ENCODE results near the gene BCDIN3D.
A peak's percentile ranks its signal among the peaks of the same experiment; 100 is the strongest.

Gene BCDIN3D

DNA sequence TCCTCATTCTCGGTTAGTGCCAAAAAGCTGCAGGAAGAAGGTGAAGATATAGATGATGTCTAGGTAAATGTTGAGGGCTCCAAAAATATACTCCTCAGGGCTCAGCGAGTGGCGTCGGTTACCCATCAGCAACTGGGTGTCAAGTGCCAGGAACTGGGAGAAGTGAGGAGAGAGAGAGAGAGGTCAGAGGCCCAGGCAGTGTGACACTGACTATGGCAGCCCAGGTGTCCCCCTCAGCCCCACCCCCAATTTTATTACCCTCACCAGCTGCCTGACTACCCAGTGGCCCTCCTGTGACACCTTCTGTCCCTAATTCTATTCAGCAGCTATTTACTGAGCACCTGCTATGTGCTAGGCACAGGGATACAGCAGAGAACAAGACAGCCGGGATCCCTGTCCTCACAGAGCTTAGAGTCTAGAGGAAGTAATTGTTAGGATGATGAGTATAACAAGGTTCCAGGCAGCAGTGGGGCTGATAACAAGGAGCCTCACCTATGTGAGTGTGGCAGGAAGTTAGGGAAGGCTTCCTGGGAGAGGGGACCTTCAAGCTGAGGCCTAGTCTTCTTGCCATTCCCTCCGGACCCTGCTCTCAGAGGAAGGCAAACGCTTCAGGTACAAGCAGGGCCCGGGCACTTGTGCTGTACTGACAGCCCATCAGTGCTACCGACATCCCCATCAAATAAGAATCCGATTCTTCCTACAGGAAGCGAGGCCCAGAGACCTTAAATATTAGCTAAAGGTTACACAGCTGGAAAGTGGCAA lies 27.8 kb upstream of the BCDIN3D start:
- no peak for DNase-seq (ENCODE audit: low spot score)
- no peak for TF ChIP-seq CTCF (IDR thresholded peaks at IDR 0.05; ENCODE audit: extremely low read depth, missing control alignments)

- TF ChIP-seq CTCF (IDR thresholded peaks at IDR 0.05; ENCODE audit: extremely low read depth, missing control alignments), result no peak
- no peak for DNase-seq (ENCODE audit: low spot score)
These were observed 27.1 kb upstream of the BCDIN3D start for GRCh38 chr12:49869816-49870500.

DNA sequence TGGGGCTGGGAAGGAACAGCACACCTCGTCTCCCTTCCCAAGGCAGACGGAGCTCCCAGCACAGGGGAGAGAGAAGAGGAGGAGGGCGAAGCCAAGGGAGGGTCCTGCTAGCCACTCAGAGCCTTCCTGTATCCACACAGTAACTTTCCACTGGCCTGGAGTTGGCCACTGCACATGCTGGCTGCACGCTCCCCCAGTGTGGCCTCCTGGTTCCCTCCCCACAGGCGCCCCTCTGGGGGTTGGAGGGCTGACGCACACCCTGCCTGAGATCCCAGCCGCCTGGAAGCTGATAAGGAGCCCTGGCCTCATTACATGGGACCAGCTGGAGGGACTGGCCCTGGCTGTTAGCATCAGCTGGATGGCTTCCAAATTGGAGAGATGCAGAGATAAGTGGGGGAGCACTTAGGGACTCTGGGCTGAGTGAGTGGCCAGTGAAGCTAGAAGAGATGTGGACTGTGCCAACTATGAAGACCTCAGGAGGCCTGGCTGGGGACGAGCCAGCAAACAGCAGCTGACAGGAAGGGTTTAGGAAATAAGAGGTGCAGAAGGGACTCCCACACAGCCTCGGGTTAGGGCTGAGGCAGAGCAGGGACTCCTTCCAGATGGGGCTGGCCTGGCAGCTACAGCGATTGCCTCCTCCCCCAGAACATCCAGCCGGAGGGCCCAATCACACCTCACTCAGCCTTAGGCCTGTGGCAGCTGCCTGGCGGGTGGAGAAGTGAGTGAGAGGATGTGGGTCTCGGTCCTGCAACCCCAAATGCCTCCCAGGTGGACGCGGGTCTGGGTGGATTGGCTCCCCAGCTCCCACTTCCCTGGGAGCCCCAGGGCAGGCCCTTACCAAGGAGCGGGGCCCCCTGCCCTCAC lies 26.3 kb upstream of the BCDIN3D start:
- no peak for DNase-seq (ENCODE audit: low spot score)
- TF ChIP-seq CTCF (IDR thresholded peaks at IDR 0.05; ENCODE audit: extremely low read depth, missing control alignments), result no peak

- DNase-seq (ENCODE audit: low spot score), result no peak
These were observed 25.5 kb upstream of the BCDIN3D start for GRCh38 chr12:49868449-49868848.

GRCh38 chr12:49867570-49868341 lies 24.9 kb upstream of the BCDIN3D start:
- no peak for DNase-seq (ENCODE audit: low spot score)
- no peak for TF ChIP-seq CTCF (IDR thresholded peaks at IDR 0.05; ENCODE audit: extremely low read depth, missing control alignments)

More at GRCh38 chr12:49868449-49868848, 25.5 kb upstream of the BCDIN3D start:
- no peak for TF ChIP-seq CTCF (IDR thresholded peaks at IDR 0.05; ENCODE audit: extremely low read depth, missing control alignments)

GRCh38 chr12:49866859-49867569 lies 24.1 kb upstream of the BCDIN3D start:
- DNase-seq (ENCODE audit: low spot score), result peak; percentile 92

More at GRCh38 chr12:49866859-49867569, 24.1 kb upstream of the BCDIN3D start:
- peak; percentile 97 for TF ChIP-seq CTCF (IDR thresholded peaks at IDR 0.05; ENCODE audit: extremely low read depth, missing control alignments)
